ENCODE data around the gene ZRANB3. TPM values are rescaled to one million over a fixed set of nuclear protein-coding genes. Genes with fewer than 3 reads are reported as not detected.
"Not testable (repeated sequence)": the region's sequence is repeated elsewhere in the genome, so short reads cannot be mapped to it uniquely, and the experiment has no call there.

Gene ZRANB3
- polyA plus RNA-seq (ENCODE audit: insufficient read length in 3 of 3), result 1 to 10 TPM; 8.5 to 9.3 (median 8.9) TPM

- peak; percentile 93 to 98 (median 97) for DNase-seq (ENCODE audit: low read depth in 3 of 3, low spot score in 2 of 3)
Observed at GRCh38 chr2:135530313-135531230, at the start of gene ZRANB3. TSS of gene ZRANB3 (minus strand) at chr2:135531218.

- no peak for DNase-seq (ENCODE audit: low read depth in 3 of 3, low spot score in 2 of 3)
Observed at GRCh38 chr2:135573620-135574019, 42.6 kb upstream of the ZRANB3 start.

DNA sequence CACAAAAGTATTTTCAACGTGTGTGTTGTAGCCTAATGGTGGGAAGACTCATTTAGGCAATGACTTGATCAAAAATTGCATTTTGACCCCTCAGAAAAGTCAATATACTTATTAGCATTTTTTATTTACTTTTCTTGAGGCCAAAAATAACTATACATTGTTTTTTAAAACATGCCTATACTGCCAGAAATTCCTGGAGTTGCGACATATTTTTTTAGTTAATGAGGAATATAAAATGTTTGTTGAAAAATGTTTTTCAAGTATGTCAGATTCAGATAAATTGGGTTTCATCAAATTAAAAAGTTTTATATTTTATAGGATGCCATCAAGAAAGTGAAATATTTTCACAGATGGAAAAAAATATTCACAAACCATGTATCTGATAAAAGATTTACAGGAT is 39.9 kb upstream of the ZRANB3 start:
- DNase-seq (ENCODE audit: low read depth in 3 of 3, low spot score in 2 of 3), result no peak

- DNase-seq (ENCODE audit: low read depth in 3 of 3, low spot score in 2 of 3), result no peak
Observed at GRCh38 chr2:135563793-135564192, 32.8 kb upstream of the ZRANB3 start.

GRCh38 chr2:135561925-135562324 is 30.9 kb upstream of the ZRANB3 start:
- no peak for DNase-seq (ENCODE audit: low read depth in 3 of 3, low spot score in 2 of 3)

DNA sequence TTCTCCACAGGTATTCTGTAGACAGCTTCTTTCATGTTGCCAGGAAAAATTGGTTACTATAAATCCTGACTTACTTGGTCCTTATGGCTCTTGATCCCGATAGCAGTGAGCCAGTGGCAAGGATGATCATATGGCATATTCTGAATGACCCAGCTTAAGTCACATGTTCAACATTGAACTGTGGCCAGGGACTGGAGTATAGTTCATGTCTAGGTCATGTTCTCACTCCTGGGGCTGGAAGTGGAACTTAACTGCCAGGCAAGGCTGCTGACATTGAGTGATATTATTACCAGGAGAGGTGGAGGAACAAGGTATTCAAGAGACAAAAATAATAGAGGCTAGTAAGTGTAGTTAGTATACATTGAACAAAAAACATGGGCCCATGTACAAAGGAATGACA is 26.5 kb upstream of the ZRANB3 start:
- DNase-seq (ENCODE audit: low read depth in 3 of 3, low spot score in 2 of 3), result no peak

GRCh38 chr2:135555311-135555710 is 24.3 kb upstream of the ZRANB3 start:
- no peak for DNase-seq (ENCODE audit: low read depth in 3 of 3, low spot score in 2 of 3)

GRCh38 chr2:135552887-135553286 is 21.9 kb upstream of the ZRANB3 start:
- no peak for DNase-seq (ENCODE audit: low read depth in 3 of 3, low spot score in 2 of 3)

DNA sequence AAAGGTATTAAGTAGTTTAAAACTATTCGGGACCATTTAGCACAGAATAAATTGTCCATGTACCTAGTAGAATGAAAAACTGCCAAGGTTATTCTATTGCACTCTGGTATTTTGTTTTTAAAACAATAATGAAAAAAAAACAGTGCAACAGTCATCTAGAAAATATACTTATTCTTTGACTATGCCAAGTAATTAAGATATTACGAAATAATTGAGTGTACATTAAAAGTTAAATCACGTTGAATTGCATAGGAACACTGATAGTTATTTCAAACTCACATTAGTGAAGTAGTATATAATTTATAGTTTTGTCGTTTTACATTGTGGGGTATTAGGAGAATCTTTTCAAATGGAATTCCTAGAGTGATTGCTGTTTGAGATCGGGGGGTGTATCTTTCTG is 20.3 kb upstream of the ZRANB3 start:
- no peak for DNase-seq (ENCODE audit: low read depth in 3 of 3, low spot score in 2 of 3)

DNA sequence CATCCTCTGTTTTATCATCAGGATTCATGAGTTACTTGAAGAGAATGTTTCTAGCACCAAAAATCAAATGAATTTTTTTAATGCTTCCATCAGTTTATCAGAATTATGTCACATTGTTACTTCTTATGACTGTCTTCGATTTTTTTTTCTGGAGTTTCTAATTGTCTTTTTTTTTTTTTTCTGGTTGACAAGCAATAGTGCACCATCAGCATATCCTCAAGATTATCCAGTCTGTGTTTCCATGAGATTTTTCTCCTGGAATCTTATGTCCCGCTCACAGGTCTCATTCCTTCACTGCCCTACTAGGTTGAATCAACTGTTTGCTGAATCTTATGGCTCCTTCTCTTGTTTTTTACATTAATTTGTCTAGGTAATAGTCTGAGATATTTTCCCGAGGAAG is 16.3 kb upstream of the ZRANB3 start:
- DNase-seq (ENCODE audit: low read depth in 3 of 3, low spot score in 2 of 3), result no peak

DNA sequence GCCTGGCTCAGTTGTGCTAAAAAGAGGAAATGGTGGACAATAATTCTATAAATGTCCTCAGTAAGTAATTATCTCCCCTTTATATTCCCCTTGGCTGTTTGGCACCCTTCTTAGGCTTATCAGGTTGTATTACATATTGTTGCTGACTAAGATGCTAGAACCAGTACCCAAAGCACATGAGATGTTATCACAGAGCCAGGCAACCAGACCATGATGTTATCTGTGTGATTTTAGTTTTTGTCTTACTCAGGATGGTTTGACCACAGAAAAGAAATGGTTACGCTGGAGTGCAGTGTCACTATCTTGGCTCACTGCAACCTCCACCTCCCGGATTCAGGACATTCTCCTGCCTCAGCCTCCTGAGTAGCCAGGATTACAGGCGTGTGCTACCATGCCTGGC is 15.4 kb upstream of the ZRANB3 start:
- no peak for DNase-seq (ENCODE audit: low read depth in 3 of 3, low spot score in 2 of 3)

- DNase-seq (ENCODE audit: low read depth in 3 of 3, low spot score in 2 of 3), result not testable (repeated sequence)
Observed at GRCh38 chr2:135533545-135533944, 2.5 kb upstream of the ZRANB3 start.

DNA sequence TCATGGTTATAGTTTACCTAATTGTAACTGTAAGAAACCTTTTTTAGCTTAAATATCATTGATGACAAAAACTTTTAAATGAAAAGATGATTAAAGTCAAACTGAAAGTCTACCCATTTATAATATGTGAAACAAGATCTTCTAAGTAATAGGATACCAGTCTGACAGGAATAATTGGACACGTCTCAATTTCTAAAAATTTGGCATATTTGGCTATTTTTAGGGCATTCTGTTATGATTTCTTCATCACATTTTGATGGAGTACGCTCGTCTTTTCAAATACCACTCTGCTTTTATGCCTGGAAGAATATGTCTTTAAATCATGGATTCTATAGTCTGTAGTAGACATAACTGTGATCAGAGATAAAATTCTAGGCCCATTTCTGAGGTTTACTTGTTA is 1.6 kb upstream of the ZRANB3 start:
- no peak for DNase-seq (ENCODE audit: low read depth in 3 of 3, low spot score in 2 of 3)

GRCh38 chr2:135531231-135532197 is 496 bp upstream of the ZRANB3 start, which contains the start of gene R3HDM1:
TSS of gene R3HDM1 (plus strand) at chr2:135531484. CDS start at chr2:135604846, 73,362 bp downstream.
- DNase-seq (ENCODE audit: low read depth in 3 of 3, low spot score in 2 of 3), result peak; percentile 100

DNA sequence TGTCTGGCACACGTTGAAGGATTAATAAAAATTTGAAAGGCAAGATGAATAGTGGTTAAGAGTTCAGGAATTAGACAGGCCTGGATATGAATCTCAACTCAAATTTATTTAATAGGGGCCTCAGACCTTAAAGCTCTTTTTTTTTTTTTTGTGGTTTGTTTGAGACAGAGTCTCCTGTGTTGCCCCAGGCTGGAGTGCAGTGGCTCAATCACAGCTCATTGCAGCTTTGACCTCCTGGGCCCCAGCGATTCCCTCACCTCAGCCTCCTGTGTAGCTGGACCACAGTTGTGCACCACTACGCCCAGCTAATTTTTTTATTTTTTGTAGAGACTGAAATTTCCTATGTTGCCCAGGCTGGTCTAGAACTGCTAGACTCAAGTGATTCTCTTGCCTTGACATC is 3.0 kb downstream of the ZRANB3 start:
- DNase-seq (ENCODE audit: low read depth in 3 of 3, low spot score in 2 of 3), result no peak

- no peak for DNase-seq (ENCODE audit: low read depth in 3 of 3, low spot score in 2 of 3)
Observed at GRCh38 chr2:135525786-135526185, 5.2 kb downstream of the ZRANB3 start.

DNA sequence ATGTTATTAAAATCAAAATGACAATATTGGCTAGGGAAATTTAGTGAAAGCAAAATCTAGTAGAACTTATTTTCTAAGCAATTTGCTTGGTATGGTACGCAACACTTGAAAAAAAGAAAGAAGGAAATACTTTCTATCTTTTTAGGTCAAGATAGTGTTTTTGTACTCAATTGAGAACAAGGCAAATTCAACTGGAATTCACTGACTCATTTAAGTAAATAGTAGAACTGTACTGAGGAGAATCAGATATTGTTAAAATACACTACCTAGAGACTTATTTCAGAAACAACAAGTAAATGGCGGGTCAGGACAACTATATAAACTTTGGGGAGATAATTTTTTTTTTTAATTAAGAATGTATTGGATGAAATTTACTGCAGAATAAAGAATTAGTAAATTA is 18.9 kb downstream of the ZRANB3 start:
- DNase-seq (ENCODE audit: low read depth in 3 of 3, low spot score in 2 of 3), result no peak

GRCh38 chr2:135510577-135510976 is 20.4 kb downstream of the ZRANB3 start:
- DNase-seq (ENCODE audit: low read depth in 3 of 3, low spot score in 2 of 3), result no peak

- no peak for DNase-seq (ENCODE audit: low read depth in 3 of 3, low spot score in 2 of 3)
Observed at GRCh38 chr2:135504811-135505210, 26.2 kb downstream of the ZRANB3 start.

- not testable (repeated sequence) for DNase-seq (ENCODE audit: low read depth in 3 of 3, low spot score in 2 of 3)
Observed at GRCh38 chr2:135498588-135498987, 32.4 kb downstream of the ZRANB3 start.

- DNase-seq (ENCODE audit: low read depth in 3 of 3, low spot score in 2 of 3), result no peak
Observed at GRCh38 chr2:135494917-135495316, 36.1 kb downstream of the ZRANB3 start.

All from right renal cortex interstitium (tissue), 3 donors.